DMS 273 (cell line): ENCODE data around the gene EMD.

ENCODE experiments used
- DNase-seq: peaks from one replicate; lab custom pipeline; 2025; ENCODE audit not compliant: unreplicated experiment; lab: John Stamatoyannopoulos, UW

The EMD gene

GRCh38 chrX:154355094-154355775 lies 23.9 kb upstream of the EMD start:
- DNase-seq = no peak

GRCh38 chrX:154355776-154356140 lies 23.3 kb upstream of the EMD start:
- DNase-seq = peak; percentile 26

GRCh38 chrX:154356596-154356995 lies 22.5 kb upstream of the EMD start:
- no peak for DNase-seq

- no peak for DNase-seq
Measured at GRCh38 chrX:154357205-154357604, 21.9 kb upstream of the EMD start.

- DNase-seq = no peak
Measured at GRCh38 chrX:154358011-154358410, 21.1 kb upstream of the EMD start.

- no peak for DNase-seq
Measured at GRCh38 chrX:154358829-154359228, 20.3 kb upstream of the EMD start.

- no peak for DNase-seq
Measured at GRCh38 chrX:154359362-154360154, 19.5 kb upstream of the EMD start.

GRCh38 chrX:154360155-154360713 lies 18.9 kb upstream of the EMD start:
- DNase-seq = no peak

GRCh38 chrX:154362085-154362742 lies 16.9 kb upstream of the EMD start:
- DNase-seq = no peak

GRCh38 chrX:154363706-154364439 lies 15.2 kb upstream of the EMD start:
- DNase-seq = no peak

GRCh38 chrX:154365052-154365600 lies 14.0 kb upstream of the EMD start:
- DNase-seq = no peak

- no peak for DNase-seq
Measured at GRCh38 chrX:154365997-154366665, 13.0 kb upstream of the EMD start.

GRCh38 chrX:154366666-154367055 lies 12.4 kb upstream of the EMD start:
- peak; percentile 49 for DNase-seq

GRCh38 chrX:154367474-154368308 lies 11.4 kb upstream of the EMD start:
- no peak for DNase-seq

GRCh38 chrX:154368630-154369448 lies 10.3 kb upstream of the EMD start:
- DNase-seq = peak; percentile 54

GRCh38 chrX:154369449-154370299 lies 9.4 kb upstream of the EMD start:
- DNase-seq = peak; percentile 88

- peak; percentile 68 for DNase-seq
Measured at GRCh38 chrX:154370300-154371016, 8.6 kb upstream of the EMD start.
